Measurements from ENCODE around the gene TPPP2.
"Not testable (repeated sequence)": the region's sequence is repeated elsewhere in the genome, so short reads cannot be mapped to it uniquely, and the experiment has no call there.

DNA sequence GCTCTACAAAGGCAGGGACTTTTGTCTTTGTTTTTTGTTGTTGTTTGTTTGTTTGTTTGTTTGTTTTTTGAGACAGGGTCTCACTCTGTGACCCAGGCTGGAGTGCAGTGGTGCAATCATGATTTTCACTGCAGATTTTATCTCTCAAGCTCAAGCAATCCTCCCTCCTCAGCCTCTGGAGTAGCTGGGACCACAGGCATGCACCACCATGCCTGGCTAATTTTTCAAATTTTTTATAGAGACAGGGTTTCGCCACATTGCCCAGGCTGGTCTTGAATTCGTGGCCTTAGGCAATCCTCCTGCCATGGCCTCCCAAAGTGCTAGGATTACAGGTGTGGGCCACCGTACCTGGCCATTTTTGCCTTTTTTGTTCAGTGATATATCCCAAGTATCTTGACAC is 10.9 kb downstream of the TPPP2 start:
- TF ChIP-seq POLR2A (IDR thresholded peaks at IDR 0.05; ENCODE audit: low read depth, low read length); SREBF1 (IDR thresholded peaks at IDR 0.05; ENCODE audit: low read length); CEBPB (IDR thresholded peaks at IDR 0.05; ENCODE audit: borderline replicate concordance in 1 of 2, low read depth in 2 of 2, low read length in 2 of 2); SPI1 (IDR thresholded peaks at IDR 0.05; ENCODE audit: borderline replicate concordance, insufficient read depth, low read depth, low read length); E2F8 (IDR thresholded peaks at IDR 0.05; ENCODE audit: low read depth, partially characterized antibody); MTA2 (IDR thresholded peaks at IDR 0.05; ENCODE audit: low read depth); TARDBP (IDR thresholded peaks at IDR 0.05; ENCODE audit: borderline replicate concordance); REST (IDR thresholded peaks at IDR 0.05; ENCODE audit: low read depth, low read length); ZBTB40 (IDR thresholded peaks at IDR 0.05; ENCODE audit: borderline replicate concordance); EP300 (IDR thresholded peaks at IDR 0.05; ENCODE audit: borderline replicate concordance in 1 of 2, control insufficient read depth in 1 of 2, low read depth in 2 of 2, low read length in 2 of 2); SP1 (IDR thresholded peaks at IDR 0.05; ENCODE audit: low read depth, low read length); ETV6 (conservative IDR thresholded peaks at IDR 0.05 in 1 of 2, IDR thresholded peaks at IDR 0.05 in 1 of 2; ENCODE audit: borderline replicate concordance in 1 of 2, low read depth in 1 of 2): not testable (repeated sequence)
- TF ChIP-seq, protein P1, sequence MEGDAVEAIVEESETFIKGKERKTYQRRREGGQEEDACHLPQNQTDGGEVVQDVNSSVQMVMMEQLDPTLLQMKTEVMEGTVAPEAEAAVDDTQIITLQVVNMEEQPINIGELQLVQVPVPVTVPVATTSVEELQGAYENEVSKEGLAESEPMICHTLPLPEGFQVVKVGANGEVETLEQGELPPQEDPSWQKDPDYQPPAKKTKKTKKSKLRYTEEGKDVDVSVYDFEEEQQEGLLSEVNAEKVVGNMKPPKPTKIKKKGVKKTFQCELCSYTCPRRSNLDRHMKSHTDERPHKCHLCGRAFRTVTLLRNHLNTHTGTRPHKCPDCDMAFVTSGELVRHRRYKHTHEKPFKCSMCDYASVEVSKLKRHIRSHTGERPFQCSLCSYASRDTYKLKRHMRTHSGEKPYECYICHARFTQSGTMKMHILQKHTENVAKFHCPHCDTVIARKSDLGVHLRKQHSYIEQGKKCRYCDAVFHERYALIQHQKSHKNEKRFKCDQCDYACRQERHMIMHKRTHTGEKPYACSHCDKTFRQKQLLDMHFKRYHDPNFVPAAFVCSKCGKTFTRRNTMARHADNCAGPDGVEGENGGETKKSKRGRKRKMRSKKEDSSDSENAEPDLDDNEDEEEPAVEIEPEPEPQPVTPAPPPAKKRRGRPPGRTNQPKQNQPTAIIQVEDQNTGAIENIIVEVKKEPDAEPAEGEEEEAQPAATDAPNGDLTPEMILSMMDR (IDR thresholded peaks at IDR 0.05 in 2 of 3, conservative IDR thresholded peaks at IDR 0.05 in 1 of 3; ENCODE audit: control insufficient read depth in 2 of 3, extremely low read depth in 1 of 3, insufficient read depth in 1 of 3, low read depth in 3 of 3, low read length in 3 of 3) = not testable (repeated sequence)

All from GM12878 (cell line).